GM12874 (cell line): ENCODE measurements around the gene RBKS.

ENCODE experiments used
- CTCF ChIP-seq: IDR thresholded peaks from 2 replicates; pipeline ENCODE4 v1.5.1; 2011; ENCODE audit warnings: low read depth, mild to moderate bottlenecking, control low read depth, low read length, moderate library complexity; ENCODE audit not compliant: insufficient read depth

Gene RBKS

GRCh38 chr2:27890924-27891672, 911 bp upstream of the RBKS start:
- no peak for TF ChIP-seq CTCF

GRCh38 chr2:27889774-27890145, 427 bp downstream of the RBKS start:
- no peak for TF ChIP-seq CTCF

- no peak for TF ChIP-seq CTCF
Measured at GRCh38 chr2:27888790-27889189, 1.4 kb downstream of the RBKS start.

GRCh38 chr2:27887830-27888229, 2.4 kb downstream of the RBKS start:
- TF ChIP-seq CTCF: no peak

- no peak for TF ChIP-seq CTCF
Measured at GRCh38 chr2:27887111-27887510, 3.1 kb downstream of the RBKS start.

- no peak for TF ChIP-seq CTCF
Measured at GRCh38 chr2:27886322-27886721, 3.9 kb downstream of the RBKS start.

GRCh38 chr2:27885661-27886060, 4.5 kb downstream of the RBKS start:
- TF ChIP-seq CTCF: no peak
